SK-N-SH (cell line): Measurements from ENCODE around the gene RNU1-2. TPM values are rescaled to one million over a fixed set of nuclear protein-coding genes. Genes with fewer than 3 reads are reported as not detected.
"Not testable (repeated sequence)": the region's sequence is repeated elsewhere in the genome, so short reads cannot be mapped to it uniquely, and the experiment has no call there.

Experiments used
- CTCF ChIA-PET: fragments of 300-600, 350-600 bp; formaldehyde crosslinking; extraction: SDS; loops from one replicate; lab custom pipeline; 2021; lab: Yijun Ruan, JAX
- POLR2A ChIA-PET: fragments of 350-600 bp; sonication (Branson Sonifier 250); formaldehyde crosslinking; extraction: SDS; loops from one replicate; lab custom pipeline; 2020; ENCODE audit warnings: antibody characterized with exemption, inconsistent platforms; lab: Yijun Ruan, JAX
- DNase-seq: peaks from one replicate; pipeline ENCODE4 v3.0.0; 2012
- H2AFZ ChIP-seq: fragments of 200-600 bp; sonication (generic); 2 replicates; pipeline ENCODE4 v1.8.1; 2016; ENCODE audit warnings: antibody characterized with exemption, mild to moderate bottlenecking, low read depth
- H3F3A ChIP-seq: fragments of 200-600 bp; sonication (generic); replicated peaks from 2 replicates; pipeline ENCODE3; 2016; ENCODE audit warnings: antibody characterized with exemption, mild to moderate bottlenecking; ENCODE audit not compliant: insufficient read depth
- H3K27ac ChIP-seq, 2 experiments: fragments of 200-500 bp in 1 of 2; fragments of 200-600 bp in 1 of 2; sonication (Bioruptor generic) in 1 of 2; sonication (generic), shearing (Covaris generic) in 1 of 2; 2 replicates each; pipeline versions ENCODE4 v1.5.1 to v1.6.1; 2014 to 2016; ENCODE audit warnings: low read depth in 2 of 2, inconsistent platforms in 1 of 2, low read length in 1 of 2, mild to moderate bottlenecking in 1 of 2, mixed read lengths in 1 of 2
- H3K27me3 ChIP-seq: fragments of 200-600 bp; sonication (generic), shearing (Covaris generic); 2 replicates; pipeline ENCODE4 v1.6.1; 2016; ENCODE audit warnings: mixed run types; ENCODE audit not compliant: insufficient read depth
- H3K36me3 ChIP-seq, 2 experiments: fragments of 200-500 bp in 1 of 2; fragments of 200-600 bp in 1 of 2; sonication (Bioruptor generic) in 1 of 2; sonication (generic) in 1 of 2; replicated peaks in 1 of 2; 2 replicates each; pipeline versions ENCODE3 to v1.5.1; 2014 to 2016; ENCODE audit warnings: low read length in 1 of 2, mild to moderate bottlenecking in 1 of 2; ENCODE audit not compliant: insufficient read depth in 2 of 2, control insufficient read depth in 1 of 2
- H3K4me1 ChIP-seq, 2 experiments: fragments of 200-500 bp in 1 of 2; fragments of 200-600 bp in 1 of 2; sonication (Bioruptor generic) in 1 of 2; sonication (generic), shearing (Covaris generic) in 1 of 2; 2 replicates each; pipeline versions ENCODE4 v1.5.1 to v1.6.1; 2014 to 2016; ENCODE audit warnings: low read depth in 1 of 2, low read length in 1 of 2, mixed run types in 1 of 2; ENCODE audit not compliant: insufficient read depth in 2 of 2, control insufficient read depth in 1 of 2
- H3K4me2 ChIP-seq: fragments of 200-600 bp; sonication (generic), shearing (Covaris generic); 2 replicates; pipeline ENCODE4 v1.6.1; 2017; ENCODE audit warnings: mixed run types
- H3K4me3 ChIP-seq, 2 experiments: fragments of 200-500 bp in 1 of 2; fragments of 200-600 bp in 1 of 2; sonication (Bioruptor generic) in 1 of 2; sonication (generic), shearing (Covaris generic) in 1 of 2; 2 replicates each; pipeline versions ENCODE4 v1.5.1 to v1.8.1; 2014 to 2016; ENCODE audit warnings: low read depth in 2 of 2, inconsistent platforms in 1 of 2, low read length in 1 of 2, mild to moderate bottlenecking in 1 of 2, mixed read lengths in 1 of 2, moderate library complexity in 1 of 2
- H3K79me2 ChIP-seq: fragments of 200-600 bp; sonication (generic); 2 replicates; pipeline ENCODE4 v1.8.1; 2017; ENCODE audit warnings: mild to moderate bottlenecking; ENCODE audit not compliant: insufficient read depth
- H3K9ac ChIP-seq: fragments of 200-600 bp; sonication (generic); 2 replicates; pipeline ENCODE4 v1.6.1; 2017; ENCODE audit warnings: mixed run types
- H3K9me2 ChIP-seq: fragments of 200-600 bp; sonication (generic); 2 replicates; pipeline ENCODE4 v1.6.1; 2017; ENCODE audit warnings: mixed run types
- H3K9me3 ChIP-seq: fragments of 200-600 bp; sonication (generic); 2 replicates; pipeline ENCODE4 v1.6.1; 2017; ENCODE audit warnings: mixed run types, mild to moderate bottlenecking, moderate library complexity
- H4K20me1 ChIP-seq: fragments of 200-600 bp; sonication (generic); 2 replicates; pipeline ENCODE4 v1.6.1; 2017; ENCODE audit warnings: mild to moderate bottlenecking, mixed run types; ENCODE audit not compliant: insufficient read depth
- FOXJ3 ChIP-seq: sonication (generic); formaldehyde crosslinking; IDR thresholded peaks from 2 replicates; pipeline ENCODE4 v1.5.1; 2020; ENCODE audit warnings: mild to moderate bottlenecking, missing genetic modification reagents
- JUND ChIP-seq: IDR thresholded peaks from 2 replicates; pipeline ENCODE4 v1.4.0; 2012
- MXI1 ChIP-seq: IDR thresholded peaks from 2 replicates; pipeline ENCODE4 v1.6.1; 2012; ENCODE audit warnings: mild to moderate bottlenecking, low read depth, low read length, improper control_type of control experiment
- YY1 ChIP-seq: IDR thresholded peaks from 2 replicates; pipeline ENCODE4 v1.4.0; 2012; ENCODE audit warnings: low read depth, mild to moderate bottlenecking
- WGBS: methylation state at CpG from one replicate; pipeline ENCODE4 v1.1.6; 2017; ENCODE audit warnings: low lambda C conversion rate; 5-methylcytosine and 5-hydroxymethylcytosine counted together
- polyA plus RNA-seq, 3 experiments: library from polyadenylated mRNA; depleted of rRNA; stranded (reverse); fragments of >200 nt; gene quantifications; 2 replicates each; pipeline ENCODE4 v1.2.3, GENCODE V29; 2012
- TF ChIP-seq, protein P1 (sequence below): IDR thresholded peaks from 2 replicates; pipeline ENCODE4 v1.4.0; 2012; ENCODE audit warnings: low read depth

The RNU1-2 gene
- polyA plus RNA-seq, 1 of the 3 experiments (the other 2 are of a cell fraction), result not detected

DNA sequence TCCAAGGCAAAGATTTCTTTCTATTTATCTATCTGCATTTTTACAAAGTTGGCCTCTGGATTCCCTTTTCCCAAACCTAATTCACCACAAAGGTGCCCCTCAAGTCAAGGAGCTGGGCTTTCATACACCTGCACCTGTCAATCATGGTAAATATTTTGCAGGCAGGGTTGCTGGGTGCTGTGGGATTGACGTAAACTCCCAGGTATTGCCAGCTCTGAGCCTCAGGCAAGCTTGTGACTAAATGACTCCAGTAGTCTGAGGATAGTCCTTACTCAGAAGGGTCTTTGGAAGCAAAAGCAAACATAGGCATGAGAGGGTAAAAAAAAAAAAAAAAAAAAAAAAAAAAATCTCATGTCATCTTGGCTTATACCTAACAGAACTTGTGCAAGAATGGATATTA lies 14.0 kb upstream of the RNU1-2 start:
- H3K36me3 ChIP-seq, H3K4me1 ChIP-seq, H3F3A ChIP-seq, H2AFZ ChIP-seq, H3K9me2 ChIP-seq, H3K9ac ChIP-seq, DNase-seq, H4K20me1 ChIP-seq, H3K9me3 ChIP-seq, H3K27ac ChIP-seq, H3K79me2 ChIP-seq, POLR2A ChIA-PET, H3K4me3 ChIP-seq, CTCF ChIA-PET, H3K4me2 ChIP-seq: not testable (repeated sequence)
- H3K27me3 ChIP-seq, result peaks cover 24% of the 10 kb centered on the region; the same call in 1 of the 2 replicates
- 79% methylated on average over 1 of the region's 1 CpG for WGBS

- no peaks in the 10 kb centered on the region for H3K9me3 ChIP-seq
- TF ChIP-seq, protein P1, sequence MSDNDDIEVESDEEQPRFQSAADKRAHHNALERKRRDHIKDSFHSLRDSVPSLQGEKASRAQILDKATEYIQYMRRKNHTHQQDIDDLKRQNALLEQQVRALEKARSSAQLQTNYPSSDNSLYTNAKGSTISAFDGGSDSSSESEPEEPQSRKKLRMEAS, result no peak
- TF ChIP-seq JUND (no peak), MXI1 (no peak), YY1 (no peak), FOXJ3 (no peak)
- TF ChIP-seq, all 33 proteins: peak for 0
- Histone ChIP-seq H3F3A (no peaks in the 10 kb centered on the region), H3K27me3 (peaks cover 29% of the 10 kb centered on the region; the same call in 1 of the 2 replicates), H3K9ac (no peak overlapping the region), H3K4me2 (no peak overlapping the region), H3K4me1 (no peaks in the 10 kb centered on the region), H4K20me1 (no peaks in the 10 kb centered on the region), H3K4me3 (no peak overlapping the region), H2AFZ (no peak overlapping the region), H3K9me2 (no peaks in the 10 kb centered on the region), H3K79me2 (no peaks in the 10 kb centered on the region), H3K27ac (no peak overlapping the region), H3K36me3 (no peaks in the 10 kb centered on the region)
- 37% methylated on average over 4 of the region's 4 CpGs for WGBS
- ChIA-PET CTCF (interaction anchor here (0.9 to 1.8 kb wide), 3 partner anchors 165 to 262 kb away, joined by 3 to 4 read pairs (median 4); no protein-coding TSS in a partner anchor), POLR2A (no interaction called here)
- no peak for DNase-seq
Measured at GRCh38 chr1:16882986-16883385, 12.8 kb upstream of the RNU1-2 start.

DNA sequence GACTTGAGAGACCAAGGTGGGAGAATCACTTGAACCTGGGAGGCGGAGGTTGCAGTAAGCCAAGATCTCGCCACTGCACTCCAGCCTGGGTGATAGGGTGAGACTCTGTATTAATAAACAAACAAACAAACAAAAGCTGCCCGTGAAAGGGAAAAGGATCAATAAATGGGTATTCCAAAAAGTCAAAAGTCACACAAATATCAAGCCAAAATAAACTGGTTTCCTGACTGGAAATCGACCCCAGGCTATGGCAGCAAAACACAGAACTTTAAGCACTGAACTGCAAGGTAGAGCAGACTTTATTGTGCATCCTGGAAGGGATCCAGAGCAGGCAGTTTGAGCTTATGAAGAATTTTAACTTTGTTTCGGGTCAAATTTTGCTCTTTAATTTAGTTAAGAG lies 11.3 kb upstream of the RNU1-2 start:
- WGBS, result 46% methylated on average over 5 of the region's 5 CpGs
- POLR2A ChIA-PET, H3K79me2 ChIP-seq, H3K9me3 ChIP-seq, H3K9ac ChIP-seq, DNase-seq, H4K20me1 ChIP-seq, H3F3A ChIP-seq, H3K4me1 ChIP-seq, H3K9me2 ChIP-seq, H2AFZ ChIP-seq, H3K36me3 ChIP-seq, H3K4me2 ChIP-seq, H3K4me3 ChIP-seq, H3K27ac ChIP-seq: not testable (repeated sequence)
- H3K27me3 ChIP-seq, result peaks cover 34% of the 10 kb centered on the region; the same call in 1 of the 2 replicates
- CTCF ChIA-PET, result interaction anchor here (1.5 to 1.8 kb wide), 2 partner anchors 178 to 264 kb away, joined by 4 to 6 read pairs; no protein-coding TSS in a partner anchor
